IMR-90 (cell line): ENCODE measurements around the gene GIPC3.

Source experiments
- CEBPB ChIP-seq: IDR thresholded peaks from 2 replicates; pipeline ENCODE4 v1.6.1; 2012; ENCODE audit warnings: low read depth, low read length, improper control_type of control experiment
- FOS ChIP-seq: fragments of 150-350 bp; IDR thresholded peaks from 2 replicates; pipeline ENCODE4 v1.6.1; 2016; ENCODE audit warnings: low read depth, low read length
- MAFK ChIP-seq: IDR thresholded peaks from 2 replicates; pipeline ENCODE4 v1.6.1; 2012; ENCODE audit warnings: low read depth, low read length, improper control_type of control experiment
- POLR2A ChIP-seq: IDR thresholded peaks from 2 replicates; pipeline ENCODE4 v1.6.1; 2012; ENCODE audit warnings: mild to moderate bottlenecking, low read depth, low read length
- RAD21 ChIP-seq: IDR thresholded peaks from 2 replicates; pipeline ENCODE4 v1.6.1; 2012; ENCODE audit warnings: low read length, improper control_type of control experiment
- RCOR1 ChIP-seq: IDR thresholded peaks from 2 replicates; pipeline ENCODE4 v1.6.1; 2012; ENCODE audit warnings: mild to moderate bottlenecking, low read length, improper control_type of control experiment; ENCODE audit not compliant: insufficient replicate concordance
- RFX5 ChIP-seq: IDR thresholded peaks from 2 replicates; pipeline ENCODE4 v1.8.0; 2012; ENCODE audit warnings: low read depth, mild to moderate bottlenecking, low read length, moderate library complexity
- SMC3 ChIP-seq: fragments of 150-350 bp; IDR thresholded peaks from 2 replicates; pipeline ENCODE4 v1.6.1; 2016; ENCODE audit warnings: low read depth, mild to moderate bottlenecking, antibody characterized with exemption, low read length, moderate library complexity
- TF ChIP-seq, protein P1 (sequence below): fragments of 150-350 bp; IDR thresholded peaks from 2 replicates; pipeline ENCODE4 v1.6.1; 2016; ENCODE audit warnings: low read depth, mild to moderate bottlenecking, low read length, moderate library complexity, borderline replicate concordance
- TF ChIP-seq, protein P2 (sequence below): conservative IDR thresholded peaks from 2 replicates; pipeline ENCODE4 v1.5.1; 2012; ENCODE audit warnings: mild to moderate bottlenecking, low read depth, low read length, improper control_type of control experiment

DNA sequence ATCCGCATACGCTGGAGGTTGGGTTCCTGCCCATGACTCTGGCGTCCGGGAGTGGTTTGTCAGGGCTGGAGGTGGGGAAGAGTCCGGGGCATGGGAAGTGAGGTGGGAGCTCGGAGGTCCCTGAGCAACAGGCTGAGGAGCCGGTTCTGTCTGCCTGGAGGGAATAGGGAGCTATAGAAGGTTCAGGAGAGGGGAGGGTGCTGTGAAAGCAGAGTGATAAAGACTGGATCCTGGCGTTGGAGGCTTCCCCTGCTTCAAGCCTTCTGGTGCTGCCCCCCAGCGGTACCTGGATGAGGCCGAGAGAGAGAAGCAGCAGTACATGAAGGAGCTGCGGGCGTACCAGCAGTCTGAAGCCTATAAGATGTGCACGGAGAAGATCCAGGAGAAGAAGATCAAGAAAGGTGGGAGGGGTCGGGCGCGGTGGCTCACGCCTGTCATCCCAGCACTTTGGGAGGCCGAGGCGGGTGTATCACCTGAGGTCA lies 10.0 kb upstream of the GIPC3 start:
- TF ChIP-seq, protein P1, sequence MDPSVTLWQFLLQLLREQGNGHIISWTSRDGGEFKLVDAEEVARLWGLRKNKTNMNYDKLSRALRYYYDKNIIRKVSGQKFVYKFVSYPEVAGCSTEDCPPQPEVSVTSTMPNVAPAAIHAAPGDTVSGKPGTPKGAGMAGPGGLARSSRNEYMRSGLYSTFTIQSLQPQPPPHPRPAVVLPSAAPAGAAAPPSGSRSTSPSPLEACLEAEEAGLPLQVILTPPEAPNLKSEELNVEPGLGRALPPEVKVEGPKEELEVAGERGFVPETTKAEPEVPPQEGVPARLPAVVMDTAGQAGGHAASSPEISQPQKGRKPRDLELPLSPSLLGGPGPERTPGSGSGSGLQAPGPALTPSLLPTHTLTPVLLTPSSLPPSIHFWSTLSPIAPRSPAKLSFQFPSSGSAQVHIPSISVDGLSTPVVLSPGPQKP: no peak
- TF ChIP-seq, protein P2, sequence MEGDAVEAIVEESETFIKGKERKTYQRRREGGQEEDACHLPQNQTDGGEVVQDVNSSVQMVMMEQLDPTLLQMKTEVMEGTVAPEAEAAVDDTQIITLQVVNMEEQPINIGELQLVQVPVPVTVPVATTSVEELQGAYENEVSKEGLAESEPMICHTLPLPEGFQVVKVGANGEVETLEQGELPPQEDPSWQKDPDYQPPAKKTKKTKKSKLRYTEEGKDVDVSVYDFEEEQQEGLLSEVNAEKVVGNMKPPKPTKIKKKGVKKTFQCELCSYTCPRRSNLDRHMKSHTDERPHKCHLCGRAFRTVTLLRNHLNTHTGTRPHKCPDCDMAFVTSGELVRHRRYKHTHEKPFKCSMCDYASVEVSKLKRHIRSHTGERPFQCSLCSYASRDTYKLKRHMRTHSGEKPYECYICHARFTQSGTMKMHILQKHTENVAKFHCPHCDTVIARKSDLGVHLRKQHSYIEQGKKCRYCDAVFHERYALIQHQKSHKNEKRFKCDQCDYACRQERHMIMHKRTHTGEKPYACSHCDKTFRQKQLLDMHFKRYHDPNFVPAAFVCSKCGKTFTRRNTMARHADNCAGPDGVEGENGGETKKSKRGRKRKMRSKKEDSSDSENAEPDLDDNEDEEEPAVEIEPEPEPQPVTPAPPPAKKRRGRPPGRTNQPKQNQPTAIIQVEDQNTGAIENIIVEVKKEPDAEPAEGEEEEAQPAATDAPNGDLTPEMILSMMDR: 0 out of 2 replicates have a peak, but pooled peaks have one; percentile 22
- no peak for TF ChIP-seq POLR2A
- TF ChIP-seq RAD21: peak; percentile 27; the same call in 1 of the 2 replicates
- no peak for TF ChIP-seq RFX5
- TF ChIP-seq FOS: no peak
- TF ChIP-seq MAFK: no peak
- TF ChIP-seq RCOR1: no peak
- TF ChIP-seq SMC3: no peak
- TF ChIP-seq CEBPB: no peak
